Breast epithelium (tissue), 3 donors: Measurements from ENCODE around the gene ARPC4.

ENCODE experiments used
- CTCF ChIP-seq, 3 donors: fragments of 450-650 bp; IDR thresholded peaks; one replicate each; pipeline ENCODE4 v1.5.1; 2016 to 2017; ENCODE audit warnings: antibody characterized with exemption in 3 of 3, mild to moderate bottlenecking in 3 of 3, moderate library complexity in 3 of 3
- POLR2A ChIP-seq: fragments of 450-650 bp; IDR thresholded peaks from one replicate; pipeline ENCODE4 v1.6.1; 2016; ENCODE audit warnings: antibody characterized with exemption, mild to moderate bottlenecking, moderate library complexity
- POLR2AphosphoS5 ChIP-seq, 3 donors: sonication (generic); formaldehyde crosslinking; IDR thresholded peaks; one replicate each; pipeline ENCODE4 v1.6.1; 2017; ENCODE audit warnings: antibody characterized with exemption in 3 of 3

- TF ChIP-seq POLR2A: no peak
- no peak for TF ChIP-seq CTCF (IDR thresholded peaks at IDR 0.05)
- no peak for TF ChIP-seq POLR2AphosphoS5 (IDR thresholded peaks at IDR 0.05)
These were observed 24.6 kb downstream of the ARPC4 start for GRCh38 chr3:9817436-9817835.
